A549 (cell line): ENCODE data around the gene ARAP3.
"Not testable (repeated sequence)": the region's sequence is repeated elsewhere in the genome, so short reads cannot be mapped to it uniquely, and the experiment has no call there.

ENCODE experiments used
- CBX8 ChIP-seq: fragments of 200-600 bp; sonication (generic); IDR thresholded peaks from 2 replicates; pipeline ENCODE4 v1.6.1; 2016
- CHD2 ChIP-seq: fragments of 150-350 bp; IDR thresholded peaks from 2 replicates; pipeline ENCODE4 v1.6.1; 2014; ENCODE audit warnings: low read length; ENCODE audit not compliant: partially characterized antibody
- CHD4 ChIP-seq: fragments of 200-600 bp; sonication (generic); IDR thresholded peaks from 2 replicates; pipeline ENCODE4 v1.6.1; 2016; ENCODE audit warnings: antibody characterized with exemption, mild to moderate bottlenecking, borderline replicate concordance
- CTCF ChIP-seq: fragments of >200 bp; sonication (Bioruptor Twin); formaldehyde crosslinking; IDR thresholded peaks from 3 replicates; pipeline ENCODE4 v1.5.1; 2016
- ELK1 ChIP-seq: fragments of 150-350 bp; IDR thresholded peaks from 2 replicates; pipeline ENCODE4 v1.6.1; 2014; ENCODE audit warnings: low read depth, mild to moderate bottlenecking, low read length
- ESRRA ChIP-seq: fragments of 150-350 bp; IDR thresholded peaks from 2 replicates; pipeline ENCODE4 v1.6.1; 2014; ENCODE audit warnings: mild to moderate bottlenecking, low read length, borderline replicate concordance
- JUNB ChIP-seq: fragments of >200 bp; sonication (Bioruptor Twin); formaldehyde crosslinking; IDR thresholded peaks from 2 replicates; pipeline ENCODE4 v1.6.1; 2016
- MYC ChIP-seq: IDR thresholded peaks from 2 replicates; pipeline ENCODE4 v1.6.1; 2012; ENCODE audit warnings: mild to moderate bottlenecking, inconsistent platforms, low read length, improper control_type of control experiment, borderline replicate concordance
- POLR2A ChIP-seq: IDR thresholded peaks from 2 replicates; pipeline ENCODE4 v1.6.1; 2012; ENCODE audit warnings: mild to moderate bottlenecking, low read length
- RAD21 ChIP-seq, 2 experiments: fragments of >200 bp in 1 of 2; sonication (Bioruptor Twin) in 1 of 2; formaldehyde crosslinking in 1 of 2; IDR thresholded peaks in 1 of 2; conservative IDR thresholded peaks in 1 of 2; 2 replicates in 1 of 2; 3 replicates in 1 of 2; pipeline ENCODE4 v1.6.1; 2012 to 2018; ENCODE audit warnings: inconsistent platforms in 1 of 2

- TF ChIP-seq CTCF; POLR2A; MYC; ELK1; CHD2; JUNB; CBX8; CHD4; RAD21 (conservative IDR thresholded peaks at IDR 0.05 in 1 of 2, IDR thresholded peaks at IDR 0.05 in 1 of 2); ESRRA: not testable (repeated sequence)
These were observed 72.1 kb downstream of the ARAP3 start for GRCh38 chr5:141609921-141610320.
